Fibroblast of skin of left quadriceps (primary cell): ENCODE data around the gene SLIT3.
"Not testable (repeated sequence)": the region's sequence is repeated elsewhere in the genome, so short reads cannot be mapped to it uniquely, and the experiment has no call there.

Experiments
- DNase-seq, 2 experiments: peaks; one replicate each; pipeline ENCODE4 v3.0.0-alpha.2; 2013; ENCODE audit warnings: low read depth in 2 of 2

The SLIT3 gene

GRCh38 chr5:168771678-168772077 lies 529.3 kb downstream of the SLIT3 start:
- no peak for DNase-seq

DNA sequence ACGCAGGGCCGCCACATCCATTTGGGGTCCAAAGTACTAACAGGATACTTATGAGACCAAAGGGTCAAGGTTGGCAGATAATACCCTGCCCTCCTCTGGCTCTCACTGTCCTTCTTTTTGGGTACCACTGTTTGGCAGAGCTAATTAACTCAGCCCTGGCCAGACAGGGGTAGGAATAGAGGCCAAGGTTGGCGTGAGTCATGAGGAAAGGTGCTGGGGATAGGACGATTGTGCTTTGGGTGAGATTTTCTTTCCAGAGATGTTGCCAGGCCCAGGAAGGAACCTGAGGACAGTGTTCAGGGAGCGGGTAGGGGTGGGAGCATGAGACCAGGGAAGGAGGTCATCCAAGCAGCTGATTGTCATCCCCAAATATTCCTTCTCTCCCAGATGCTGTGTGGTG lies 529.9 kb downstream of the SLIT3 start:
- no peak for DNase-seq

DNA sequence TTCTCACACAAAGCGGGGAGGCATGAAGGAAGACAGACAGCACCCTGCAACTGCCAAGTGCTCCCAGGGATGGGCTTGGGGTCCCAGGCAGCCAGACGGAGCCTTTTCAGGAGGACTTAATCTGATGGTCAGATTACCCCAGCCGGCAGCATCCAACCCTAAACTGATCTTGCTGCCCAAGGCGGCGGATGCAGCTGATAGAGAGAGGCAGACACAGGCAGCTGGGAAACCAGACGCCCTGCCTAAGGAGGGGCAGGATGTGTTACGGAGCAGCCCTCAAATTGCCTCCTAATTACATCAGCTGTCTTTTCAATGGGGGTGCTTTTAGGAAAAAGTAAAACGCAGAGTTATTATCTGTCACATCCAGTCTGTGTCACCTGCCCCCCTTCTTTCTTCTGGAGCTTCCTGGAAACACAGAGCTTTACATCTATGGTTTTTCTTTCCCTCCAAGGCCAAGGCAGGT lies 530.9 kb downstream of the SLIT3 start:
- no peak for DNase-seq

- DNase-seq: no peak
These were observed 532.8 kb downstream of the SLIT3 start for GRCh38 chr5:168768172-168768571.

DNA sequence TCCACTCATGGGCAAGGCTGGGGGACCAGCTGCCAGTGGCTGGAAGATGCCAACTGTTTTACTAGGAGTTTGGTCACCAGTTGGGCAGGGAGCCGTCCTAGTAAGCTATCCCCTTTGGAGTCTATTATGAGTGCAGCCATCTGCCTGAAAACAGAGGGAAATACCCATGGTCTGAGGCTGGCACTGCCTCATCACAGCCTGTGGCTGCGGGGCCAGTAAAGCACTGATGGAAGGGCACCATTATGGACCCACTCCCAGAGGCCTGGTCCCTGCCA lies 534.6 kb downstream of the SLIT3 start:
- no peak for DNase-seq

DNA sequence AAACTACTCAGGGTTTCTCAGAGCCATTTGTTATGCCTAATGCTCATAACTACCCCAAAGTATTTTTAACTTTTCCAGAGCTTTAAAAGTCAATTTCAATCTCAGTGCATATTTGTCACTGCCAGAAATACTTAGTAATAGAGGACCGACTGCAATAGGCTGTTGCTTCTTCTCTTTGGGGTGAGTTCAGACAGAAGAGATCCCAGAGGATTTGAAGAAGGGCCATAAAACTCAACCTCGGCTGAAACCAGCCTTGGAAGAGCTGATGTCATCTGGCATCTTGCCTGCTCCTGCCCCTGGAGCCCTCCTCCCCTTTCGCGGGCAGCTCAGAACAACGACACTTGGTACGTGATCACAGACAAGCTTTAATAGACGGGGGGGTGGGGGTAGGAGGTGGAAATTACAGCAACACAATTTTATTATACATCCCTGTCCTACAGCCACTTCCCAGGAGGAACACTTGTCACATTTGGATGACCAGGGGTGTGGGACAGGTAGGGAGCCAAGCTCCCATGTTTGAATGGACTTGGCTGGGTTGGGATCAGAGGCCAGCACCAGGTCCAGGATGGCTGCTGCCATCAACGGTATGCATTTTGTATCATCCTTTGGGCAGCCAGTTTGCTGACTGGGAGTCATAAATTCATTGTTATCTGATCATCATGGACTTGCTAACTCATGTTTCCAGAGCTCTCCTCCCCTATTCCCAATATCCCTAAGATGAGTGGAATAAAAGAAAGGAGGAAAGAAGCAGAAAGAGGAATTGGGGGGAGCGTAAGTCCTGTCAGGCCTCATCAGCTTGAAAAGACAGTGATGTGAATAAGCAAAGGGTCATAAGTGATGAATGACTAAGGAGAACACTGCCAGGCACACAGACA lies 535.2 kb downstream of the SLIT3 start:
- DNase-seq: peak; percentile 79 to 81

DNA sequence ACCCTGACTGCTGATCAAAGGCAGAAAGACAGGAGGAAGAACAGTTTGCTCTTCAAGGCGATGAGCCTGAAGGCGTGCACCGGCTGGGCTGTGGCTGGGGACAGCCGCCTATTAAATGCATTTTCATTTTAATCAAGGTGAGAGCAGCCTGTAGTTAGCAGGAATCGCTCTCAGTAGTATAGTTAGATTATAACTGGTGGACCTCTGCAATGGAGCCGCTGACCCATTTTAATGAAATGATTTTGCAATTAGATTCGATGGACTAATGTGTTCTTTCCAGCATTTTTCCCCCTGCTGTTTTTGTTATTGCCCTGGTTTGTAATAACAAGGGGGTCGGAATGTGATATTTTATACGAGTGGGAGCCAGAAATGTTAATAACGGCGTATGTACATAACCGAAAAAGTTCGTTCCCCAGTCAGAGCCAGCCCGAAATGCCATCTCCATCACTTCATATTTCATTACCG lies 535.8 kb downstream of the SLIT3 start:
- DNase-seq: no peak

DNA sequence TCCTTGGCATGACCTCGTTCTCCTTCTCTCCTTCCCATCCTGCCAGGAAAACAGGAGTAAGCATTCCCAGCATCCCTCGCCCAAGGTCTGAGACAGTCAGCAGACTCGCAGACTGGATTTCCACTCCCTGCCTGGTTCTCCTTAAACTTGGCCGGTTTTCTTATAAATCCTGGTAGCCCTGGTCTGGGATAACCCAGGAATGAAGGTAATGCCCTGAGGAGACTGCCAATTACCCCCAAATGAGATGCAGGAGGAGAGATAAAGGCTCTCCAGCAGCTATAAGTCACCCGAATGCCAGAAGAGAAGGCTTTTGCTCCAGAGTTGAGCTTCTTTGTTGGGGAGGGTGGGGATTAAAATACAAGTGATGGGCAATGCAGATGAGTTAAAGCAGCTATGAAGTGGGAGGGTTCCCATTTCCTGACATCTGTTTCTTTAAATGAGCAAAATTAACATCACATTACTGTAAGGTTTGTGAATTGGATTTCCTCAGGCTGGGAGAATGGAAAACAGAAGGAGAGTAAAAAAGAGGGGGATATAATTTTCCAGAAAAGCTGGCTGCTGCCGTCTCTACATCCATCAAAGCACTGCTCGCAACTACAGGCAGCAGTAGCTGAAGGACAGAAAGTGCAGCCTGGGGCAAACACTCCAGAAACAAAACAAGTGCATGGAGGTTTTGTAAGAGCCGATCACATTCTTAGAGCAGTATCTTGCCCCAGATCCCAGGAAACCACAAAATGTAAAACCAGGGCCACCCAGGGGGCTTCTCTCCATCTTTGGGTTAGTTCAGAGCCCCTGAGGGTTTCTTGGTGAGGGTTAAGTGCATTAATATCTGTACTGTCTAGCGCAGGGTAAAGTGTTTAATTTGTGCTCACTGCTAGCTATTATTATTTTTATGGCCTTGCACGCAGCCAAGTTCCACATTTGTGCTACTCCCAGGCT lies 544.2 kb downstream of the SLIT3 start:
- no peak for DNase-seq

DNA sequence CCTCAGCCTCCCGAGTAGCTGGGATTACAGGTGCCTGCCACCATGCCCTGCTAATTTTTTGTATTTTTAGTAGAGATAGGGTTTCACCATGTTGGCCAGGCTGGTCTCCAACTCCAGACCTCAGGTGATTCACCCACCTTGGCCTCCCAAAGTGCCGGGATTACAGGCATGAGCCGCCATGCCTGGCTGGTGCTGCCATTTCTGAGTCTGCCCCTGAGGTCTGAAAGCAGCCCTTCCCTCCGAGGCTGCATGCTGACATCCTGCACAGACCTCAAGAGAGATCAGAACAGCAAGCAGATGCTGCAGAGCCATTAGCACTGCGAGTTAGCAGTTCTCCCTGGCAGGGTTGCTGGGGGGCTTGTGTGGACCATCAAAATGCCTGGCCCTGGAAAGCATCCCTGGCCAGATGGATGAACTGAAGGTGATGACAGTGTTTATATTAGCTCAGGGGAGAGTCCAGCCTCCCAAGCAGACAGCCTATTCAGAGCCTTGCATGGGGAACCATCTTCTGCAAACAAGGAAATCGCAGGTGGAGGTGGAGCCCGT lies 545.3 kb downstream of the SLIT3 start:
- DNase-seq: no peak

DNA sequence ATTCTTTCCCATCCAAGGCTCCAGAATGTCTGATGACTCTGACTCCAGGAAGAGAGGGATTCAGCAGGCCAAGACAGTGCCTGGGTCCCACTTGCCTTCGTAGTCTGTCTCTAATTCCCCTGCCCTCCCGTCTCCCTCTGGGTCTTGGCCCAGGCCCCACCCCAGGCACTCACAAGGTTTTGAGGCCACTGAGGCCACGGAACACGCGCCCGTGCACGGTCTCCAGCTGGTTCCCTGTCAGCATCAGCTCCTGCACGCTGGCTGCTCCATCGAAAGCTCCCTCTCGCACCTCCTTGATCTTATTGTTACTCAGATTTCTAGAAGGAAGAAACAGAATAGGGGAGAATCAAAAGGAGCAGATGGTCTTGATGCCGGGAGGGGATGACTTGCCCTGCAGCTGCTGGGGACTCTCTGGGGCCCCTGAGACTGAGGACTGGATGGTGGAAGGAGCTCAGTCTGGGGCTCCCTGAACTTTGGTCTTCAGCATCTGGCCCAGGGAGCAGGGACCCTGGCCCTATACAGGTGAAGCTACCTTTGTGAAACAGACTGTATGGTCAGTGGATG lies 547.2 kb downstream of the SLIT3 start:
- DNase-seq: no peak

DNA sequence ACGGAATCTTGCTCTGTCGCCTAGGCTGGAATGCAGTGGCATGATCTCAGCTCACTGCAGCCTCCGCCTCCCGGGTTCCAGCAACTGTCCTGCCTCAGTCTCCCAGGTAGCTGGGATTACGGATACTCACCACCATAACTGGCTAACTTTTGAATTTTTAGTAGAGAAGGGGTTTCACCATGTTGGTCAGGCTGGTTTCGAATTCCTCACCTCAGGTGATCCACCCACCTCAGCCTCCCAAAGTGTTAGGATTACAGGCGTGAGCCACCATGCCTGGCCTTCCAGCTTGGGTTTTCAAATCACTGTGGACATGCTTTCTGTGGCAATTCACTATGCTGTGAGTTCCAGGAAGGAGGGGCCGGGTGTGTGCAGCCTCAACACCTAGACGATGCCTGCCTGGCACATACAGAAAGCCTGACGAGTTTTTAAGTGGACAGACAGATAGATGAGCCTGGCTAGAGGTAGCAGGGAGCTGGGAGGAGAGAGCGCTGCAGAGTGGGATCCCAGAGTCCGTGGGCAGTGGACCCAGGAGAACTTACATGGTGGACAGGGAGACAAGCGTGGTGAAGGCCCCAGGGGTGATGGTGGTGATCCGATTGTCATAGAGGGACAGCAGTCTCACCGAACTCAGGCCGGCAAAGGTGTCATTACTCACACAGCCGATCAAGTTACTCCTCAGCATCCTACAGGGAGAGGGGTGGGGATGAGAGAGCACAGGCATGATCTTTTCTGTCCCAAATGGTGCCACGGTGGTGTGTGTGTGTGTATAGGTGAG lies 548.3 kb downstream of the SLIT3 start:
- no peak for DNase-seq

GRCh38 chr5:168752012-168752411 lies 548.9 kb downstream of the SLIT3 start:
- no peak for DNase-seq

DNA sequence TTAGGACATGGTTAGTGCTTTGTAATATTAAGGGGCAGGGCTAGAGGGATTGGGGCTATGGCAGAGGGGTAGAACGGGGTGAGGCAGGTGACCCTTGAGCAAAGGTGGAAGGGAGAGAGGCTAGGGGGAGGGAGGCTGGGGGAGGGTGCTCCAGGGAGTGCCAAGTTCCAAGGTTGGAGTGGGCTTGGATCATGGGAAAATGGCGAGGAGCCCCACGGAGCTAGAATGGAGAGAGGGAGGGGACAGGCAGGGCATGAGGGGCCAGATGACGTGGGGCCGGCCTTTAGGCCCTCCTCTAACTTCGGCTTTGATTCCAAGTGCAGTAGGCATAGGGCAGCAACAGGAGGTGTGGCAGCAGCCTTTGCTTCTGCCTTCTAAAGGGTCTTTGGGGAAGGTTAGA lies 550.0 kb downstream of the SLIT3 start:
- DNase-seq: no peak

DNA sequence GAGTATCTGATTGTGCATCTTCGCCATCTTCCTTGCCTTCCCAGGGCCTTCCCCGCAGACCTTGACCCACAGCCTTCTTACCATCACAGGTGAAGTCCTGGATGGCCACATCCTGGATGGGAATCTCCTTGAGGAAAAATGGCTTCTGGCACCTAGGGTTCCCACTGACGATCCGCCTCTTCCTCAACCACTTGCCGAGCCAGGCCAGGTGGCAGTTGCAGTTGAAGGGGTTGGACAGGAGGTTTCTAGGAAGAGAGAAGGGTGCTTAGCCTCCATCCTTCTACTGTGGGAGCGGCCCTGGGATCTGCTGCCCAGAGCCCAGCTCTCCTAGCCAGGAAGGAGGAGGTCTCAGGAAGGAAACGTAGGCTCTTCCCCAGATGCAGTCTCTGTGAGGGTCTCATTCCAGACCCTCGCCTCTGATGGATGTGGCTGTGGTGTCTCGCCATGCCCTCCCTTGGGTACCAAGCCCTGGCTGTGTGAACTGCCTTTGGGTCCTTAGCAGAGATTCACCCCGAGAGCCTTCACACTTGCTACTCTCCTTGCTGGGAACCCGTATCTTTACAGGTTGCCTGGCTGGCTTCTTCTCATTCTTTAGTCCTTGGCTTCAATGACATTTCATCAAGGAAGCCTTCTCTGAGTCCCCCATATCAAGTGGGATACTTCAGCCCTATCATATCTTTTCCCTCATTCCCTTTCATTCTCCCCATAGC lies 551.4 kb downstream of the SLIT3 start:
- no peak for DNase-seq

DNA sequence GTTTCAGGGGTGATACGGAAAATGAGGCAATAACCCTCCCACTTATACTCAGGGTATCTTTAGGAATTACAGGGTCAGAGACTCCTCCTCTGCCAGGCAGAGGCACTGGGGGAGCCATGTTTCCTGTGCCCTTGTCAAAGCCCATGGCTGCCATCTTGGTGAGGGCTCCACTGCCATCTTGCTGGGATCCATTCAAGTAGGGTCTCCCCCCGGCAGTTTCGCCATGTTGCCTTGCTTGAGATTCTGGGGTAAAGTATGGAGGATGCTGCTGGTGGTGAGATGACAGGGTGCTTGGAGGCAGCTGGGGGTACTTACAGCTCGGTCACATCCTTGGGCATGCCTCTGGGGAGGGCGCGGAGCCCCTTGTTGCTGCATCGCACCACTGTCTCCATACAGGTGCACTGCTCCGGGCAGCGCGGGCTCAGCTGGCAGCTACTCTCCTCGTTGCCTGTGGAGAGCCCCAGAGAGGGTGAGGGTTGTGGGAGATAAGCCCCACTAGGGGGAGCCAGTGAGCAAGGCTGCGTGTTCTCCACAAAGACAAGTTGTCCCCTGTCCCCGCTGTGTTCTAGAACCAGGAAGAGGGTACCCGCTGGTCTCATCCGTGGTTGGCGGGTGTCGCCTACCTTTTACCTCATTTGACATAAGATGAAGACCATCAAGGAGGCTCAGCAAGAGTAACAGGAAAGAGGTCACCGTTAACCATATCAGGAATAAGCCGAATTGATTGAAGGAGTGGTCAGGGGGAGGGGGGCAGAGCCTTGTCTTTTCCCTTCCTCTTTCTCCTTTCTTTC lies 552.8 kb downstream of the SLIT3 start:
- DNase-seq: no peak

DNA sequence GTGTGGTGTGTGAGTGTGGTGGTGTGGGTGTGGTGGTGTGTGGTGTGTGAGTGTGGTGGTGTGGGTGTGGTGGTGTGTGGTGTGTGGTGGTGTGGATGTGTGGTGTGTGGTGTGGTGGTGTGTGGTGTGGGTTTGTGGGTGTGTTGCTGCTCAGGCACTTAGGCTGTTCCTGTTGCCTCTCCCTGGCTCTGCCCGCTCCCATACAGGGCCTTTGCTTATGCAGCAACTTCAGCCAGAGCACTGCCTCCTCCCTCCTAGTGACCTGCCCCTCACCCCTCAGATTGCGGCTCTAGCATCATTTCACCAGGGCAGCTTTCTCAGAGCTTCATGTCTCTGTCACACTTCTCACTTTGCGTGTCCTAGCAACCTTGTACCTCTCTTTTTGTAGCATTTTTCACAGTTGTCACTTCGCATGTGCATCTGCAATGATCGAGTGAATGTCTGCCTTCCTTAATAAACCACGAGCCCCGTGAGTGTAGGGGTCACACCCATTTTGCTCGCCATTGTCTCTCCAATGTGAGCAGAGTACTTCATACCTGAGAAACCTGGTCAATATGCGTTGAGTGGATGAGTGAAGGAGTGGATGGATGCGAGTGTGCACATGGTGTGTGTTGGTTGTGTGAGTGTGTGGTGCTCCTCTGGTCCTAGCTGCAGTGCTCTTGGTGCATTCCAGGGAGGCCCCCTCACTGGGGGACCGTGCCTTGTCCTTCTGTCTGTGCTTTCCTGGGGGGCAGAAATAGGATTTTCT lies 553.9 kb downstream of the SLIT3 start:
- no peak for DNase-seq

- DNase-seq: not testable (repeated sequence)
These were observed 554.6 kb downstream of the SLIT3 start for GRCh38 chr5:168746126-168746892.

DNA sequence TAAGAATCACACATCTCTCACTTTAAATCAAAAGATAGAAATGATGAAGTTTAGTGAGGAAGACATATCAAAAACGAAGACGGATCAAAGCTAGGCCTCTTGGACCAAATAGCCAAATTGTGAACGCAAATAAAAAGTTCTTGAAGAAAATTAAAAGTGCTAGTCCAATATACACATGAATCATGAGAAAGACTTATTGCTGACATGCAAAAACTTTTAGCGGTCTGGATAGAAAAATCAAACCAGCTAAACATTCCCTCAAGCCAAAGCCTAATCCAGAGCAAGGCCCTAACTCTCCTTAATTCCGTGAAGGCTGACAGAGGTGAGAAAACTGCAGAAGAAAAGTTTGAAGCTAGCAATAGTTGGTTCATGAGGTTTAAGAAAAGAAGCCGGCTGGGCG lies 557.3 kb downstream of the SLIT3 start:
- DNase-seq: no peak
